ENCODE measurements around the gene FICD. TPM values are rescaled to one million over a fixed set of nuclear protein-coding genes. Genes with fewer than 3 reads are reported as not detected.
A peak's percentile ranks its signal among the peaks of the same experiment; 100 is the strongest.
"Not testable (repeated sequence)": the region's sequence is repeated elsewhere in the genome, so short reads cannot be mapped to it uniquely, and the experiment has no call there.

Gene FICD
- total RNA-seq, result 7.0 and 8.4 TPM in 2 replicates

GRCh38 chr12:108514973-108515814 lies at the start of gene FICD:
Gene FICD, plus strand, starts transcription at chr12:108515277. Its CDS starts 1,696 bp downstream, at chr12:108516973.
- peak; percentile 72 for DNase-seq (ENCODE audit: extremely low read depth, low read depth, low spot score)

- no peak for DNase-seq (ENCODE audit: extremely low read depth, low read depth, low spot score)
Observed at GRCh38 chr12:108465417-108465816, 49.7 kb upstream of the FICD start.

- DNase-seq (ENCODE audit: extremely low read depth, low read depth, low spot score), result no peak
Observed at GRCh38 chr12:108468196-108468968, 46.7 kb upstream of the FICD start.

GRCh38 chr12:108473400-108474055 lies 41.5 kb upstream of the FICD start:
- no peak for DNase-seq (ENCODE audit: extremely low read depth, low read depth, low spot score)

GRCh38 chr12:108475396-108475795 lies 39.7 kb upstream of the FICD start:
- no peak for DNase-seq (ENCODE audit: extremely low read depth, low read depth, low spot score)

GRCh38 chr12:108477055-108477880 lies 37.8 kb upstream of the FICD start:
- DNase-seq (ENCODE audit: extremely low read depth, low read depth, low spot score), result no peak

- DNase-seq (ENCODE audit: extremely low read depth, low read depth, low spot score), result no peak
Observed at GRCh38 chr12:108477881-108478259, 37.2 kb upstream of the FICD start.

GRCh38 chr12:108478611-108479206 lies 36.4 kb upstream of the FICD start:
- no peak for DNase-seq (ENCODE audit: extremely low read depth, low read depth, low spot score)

- no peak for DNase-seq (ENCODE audit: extremely low read depth, low read depth, low spot score)
Observed at GRCh38 chr12:108479364-108480070, 35.6 kb upstream of the FICD start.

GRCh38 chr12:108482717-108483212 lies 32.3 kb upstream of the FICD start:
- no peak for DNase-seq (ENCODE audit: extremely low read depth, low read depth, low spot score)

- DNase-seq (ENCODE audit: extremely low read depth, low read depth, low spot score), result no peak
Observed at GRCh38 chr12:108483213-108484059, 31.6 kb upstream of the FICD start.

GRCh38 chr12:108484431-108484830 lies 30.6 kb upstream of the FICD start:
- no peak for DNase-seq (ENCODE audit: extremely low read depth, low read depth, low spot score)

GRCh38 chr12:108484845-108485244 lies 30.2 kb upstream of the FICD start:
- no peak for DNase-seq (ENCODE audit: extremely low read depth, low read depth, low spot score)

- not testable (repeated sequence) for DNase-seq (ENCODE audit: extremely low read depth, low read depth, low spot score)
Observed at GRCh38 chr12:108485371-108485770, 29.7 kb upstream of the FICD start.

GRCh38 chr12:108487029-108487428 lies 28.0 kb upstream of the FICD start:
- not testable (repeated sequence) for DNase-seq (ENCODE audit: extremely low read depth, low read depth, low spot score)

- no peak for DNase-seq (ENCODE audit: extremely low read depth, low read depth, low spot score)
Observed at GRCh38 chr12:108491256-108491655, 23.8 kb upstream of the FICD start.

GRCh38 chr12:108495054-108495453 lies 20.0 kb upstream of the FICD start:
- DNase-seq (ENCODE audit: extremely low read depth, low read depth, low spot score), result no peak

- no peak for DNase-seq (ENCODE audit: extremely low read depth, low read depth, low spot score)
Observed at GRCh38 chr12:108495823-108496579, 19.1 kb upstream of the FICD start.

Data from glomerular endothelial cell (primary cell).